ENCODE results near the gene STPG1. TPM values are rescaled to one million over a fixed set of nuclear protein-coding genes. Genes with fewer than 3 reads are reported as not detected.
"Not testable (repeated sequence)": the region's sequence is repeated elsewhere in the genome, so short reads cannot be mapped to it uniquely, and the experiment has no call there.

The STPG1 gene, protein sequence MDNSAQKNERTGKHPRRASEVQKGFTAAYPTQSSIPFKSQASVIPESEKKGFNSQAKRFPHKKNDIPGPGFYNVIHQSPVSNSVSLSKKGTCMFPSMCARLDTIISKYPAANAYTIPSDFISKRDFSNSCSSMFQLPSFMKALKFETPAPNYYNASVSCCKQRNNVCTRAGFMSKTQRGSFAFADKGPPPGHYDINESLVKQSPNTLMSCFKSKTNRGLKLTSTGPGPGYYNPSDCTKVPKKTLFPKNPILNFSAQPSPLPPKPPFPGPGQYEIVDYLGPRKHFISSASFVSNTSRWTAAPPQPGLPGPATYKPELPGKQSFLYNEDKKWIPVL
- 6.2 and 7.1 TPM in 2 replicates for total RNA-seq

DNA sequence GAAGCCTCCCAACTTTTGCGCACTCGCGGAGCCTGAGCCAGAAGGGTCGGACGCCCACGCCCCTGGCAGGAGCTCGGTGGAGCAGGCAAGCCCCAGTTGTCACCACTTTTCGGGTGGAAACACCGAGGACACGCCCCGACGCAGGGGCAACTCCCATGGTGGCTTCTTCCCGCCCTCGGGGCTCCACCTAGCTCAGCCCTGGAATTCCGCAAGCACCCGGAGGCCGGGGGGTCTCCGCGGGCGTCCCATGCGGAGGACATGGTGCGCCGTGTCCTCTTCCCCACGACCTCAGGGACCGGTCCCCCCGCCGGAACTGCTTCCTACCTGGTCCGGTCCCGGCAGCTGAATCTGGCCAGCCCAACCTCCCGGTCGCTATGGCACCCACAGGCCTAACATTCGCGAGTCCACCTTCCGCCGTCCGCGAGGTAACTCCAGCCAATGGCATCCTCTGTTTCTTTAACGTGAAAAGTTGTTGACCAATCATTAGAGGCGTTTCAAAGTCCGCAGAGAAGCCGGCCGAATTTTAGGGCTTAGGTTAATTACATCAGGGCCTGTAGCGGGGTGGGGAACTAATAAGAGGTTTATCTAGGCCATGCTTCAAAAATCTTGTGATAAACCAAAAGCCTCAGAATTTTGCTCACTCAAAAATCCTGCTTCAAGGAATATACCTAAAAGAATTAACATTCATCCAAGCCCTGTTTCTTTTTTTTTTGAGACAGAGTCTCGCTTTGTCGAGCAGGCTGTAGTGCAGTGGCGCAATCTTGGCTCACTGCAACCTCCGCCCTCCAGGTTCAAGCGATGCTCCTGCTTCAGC lies at the start of gene STPG1:
Gene STPG1 (minus strand): TSS at position 433 of the 814 bp plus-strand sequence. CDS start 12,394 bp downstream, outside the sequence.
- intact Hi-C loops (cut with micrococcal nuclease): loop anchor here (2.0 to 10.0 kb wide), 4 partner anchors 331 to 609 kb away; partner anchors contain the start of genes CLIC4, GALE and PNRC2

DNA sequence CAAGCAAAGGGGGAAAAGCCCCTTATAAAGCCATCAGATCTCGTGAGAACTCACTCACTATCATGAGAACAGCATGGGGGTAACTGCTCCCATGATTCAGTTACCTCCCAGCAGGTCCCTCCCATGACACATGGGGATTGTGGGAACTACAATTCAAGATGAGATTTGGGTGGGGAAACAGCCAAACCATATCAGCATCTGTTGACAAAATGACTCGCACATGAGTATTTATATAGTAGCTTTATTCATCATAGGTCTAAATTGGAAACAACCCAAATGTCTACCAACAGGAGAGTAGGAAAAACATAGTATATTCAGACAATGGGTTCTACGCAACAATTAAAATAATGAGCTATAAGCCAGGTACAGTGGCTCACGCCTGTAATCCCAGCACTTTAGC lies 48.5 kb upstream of the STPG1 start:
- intact Hi-C loops (cut with micrococcal nuclease): not testable (repeated sequence)

DNA sequence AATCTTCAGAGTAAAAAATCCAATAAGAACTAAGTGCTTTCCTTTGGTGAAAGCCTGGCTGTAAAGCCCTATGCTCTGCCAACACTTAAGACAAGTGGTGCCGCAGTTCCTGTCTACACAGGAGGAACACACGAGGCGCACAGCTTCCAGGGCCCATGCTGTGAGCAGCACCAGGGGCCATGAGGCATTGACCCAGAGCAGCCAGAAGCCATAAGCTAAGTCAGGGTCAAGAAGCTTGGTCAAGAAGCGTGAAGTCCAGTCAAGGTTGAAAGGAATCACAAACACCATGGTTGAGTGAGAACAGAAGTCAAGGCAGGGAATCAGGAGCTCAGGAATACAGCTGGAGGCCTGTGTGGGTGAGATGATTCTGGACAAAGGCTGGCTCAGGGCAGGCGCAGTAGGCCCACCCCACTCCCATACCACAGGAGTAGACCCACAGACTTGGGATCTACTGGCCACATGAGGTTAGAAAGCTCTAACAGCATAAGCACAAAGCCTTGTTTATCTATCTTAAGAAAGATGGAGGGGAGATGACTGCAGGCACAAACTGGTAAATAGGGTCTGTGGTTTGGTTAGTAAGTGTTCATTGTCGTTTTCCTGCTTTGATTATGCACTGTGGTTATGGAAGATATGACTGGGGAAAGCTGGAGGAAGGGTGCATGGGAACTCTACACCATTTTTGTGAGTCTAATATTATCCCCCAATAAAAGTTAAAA lies 46.1 kb upstream of the STPG1 start:
- intact Hi-C loops (cut with micrococcal nuclease): no loop called here

DNA sequence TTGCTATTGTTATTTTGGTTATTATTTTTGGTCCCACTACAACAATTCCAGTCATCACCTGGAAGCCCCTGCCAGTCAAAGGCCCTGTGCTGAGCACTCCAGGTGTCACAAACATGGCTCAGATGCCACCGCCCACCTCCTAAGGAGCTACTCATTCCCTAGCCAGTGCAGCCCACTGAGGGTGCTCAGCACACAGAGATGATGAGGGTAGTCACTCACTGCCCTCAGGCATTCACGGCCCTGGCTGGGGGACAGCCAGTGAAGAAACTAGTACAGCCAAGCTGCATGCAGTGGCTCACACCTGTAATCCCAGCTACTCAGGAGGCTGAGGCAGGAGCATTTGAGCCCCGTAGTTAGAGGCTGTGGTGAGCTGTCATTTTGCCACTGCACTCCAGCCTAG lies 44.3 kb upstream of the STPG1 start:
- intact Hi-C loops (cut with micrococcal nuclease): no loop called here

DNA sequence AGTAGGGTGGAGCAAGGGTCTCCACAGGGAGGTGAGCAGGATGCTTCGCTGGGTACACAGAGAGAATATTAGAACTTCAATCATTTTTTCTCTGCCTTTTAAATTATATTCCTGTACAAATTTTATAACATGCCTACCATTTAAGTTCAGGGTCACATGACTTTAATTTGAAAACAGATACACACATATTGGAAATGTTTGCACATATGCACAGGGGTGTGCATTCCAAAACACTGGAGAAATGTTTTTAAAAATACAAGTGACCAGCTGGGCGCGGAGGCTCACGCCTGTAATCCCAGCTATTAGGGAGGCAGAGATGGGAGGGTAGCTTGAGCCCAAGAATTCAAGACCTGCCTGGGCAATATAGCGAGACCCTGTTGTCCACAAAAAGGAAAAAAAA lies 41.7 kb upstream of the STPG1 start:
- intact Hi-C loops (cut with micrococcal nuclease): no loop called here

DNA sequence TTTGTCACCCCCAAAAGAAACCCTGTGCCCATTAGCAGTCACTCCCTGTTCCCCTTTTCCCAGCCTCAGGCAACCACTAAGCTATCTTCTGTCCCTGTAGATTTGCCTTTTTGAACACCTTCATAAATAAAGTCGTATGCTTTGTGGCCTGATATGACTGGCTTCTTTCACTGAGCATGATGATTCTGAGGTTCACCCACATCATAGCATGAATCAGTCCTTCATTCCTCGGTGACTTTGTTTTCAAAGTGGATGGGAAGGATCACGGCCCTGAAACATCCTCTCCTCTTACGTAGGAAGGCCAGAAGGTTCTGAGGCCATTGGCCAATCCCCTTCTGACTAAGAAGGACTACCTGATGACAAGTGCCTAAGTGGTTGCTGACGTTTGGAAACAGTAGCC lies 41.1 kb upstream of the STPG1 start:
- intact Hi-C loops (cut with micrococcal nuclease): no loop called here

DNA sequence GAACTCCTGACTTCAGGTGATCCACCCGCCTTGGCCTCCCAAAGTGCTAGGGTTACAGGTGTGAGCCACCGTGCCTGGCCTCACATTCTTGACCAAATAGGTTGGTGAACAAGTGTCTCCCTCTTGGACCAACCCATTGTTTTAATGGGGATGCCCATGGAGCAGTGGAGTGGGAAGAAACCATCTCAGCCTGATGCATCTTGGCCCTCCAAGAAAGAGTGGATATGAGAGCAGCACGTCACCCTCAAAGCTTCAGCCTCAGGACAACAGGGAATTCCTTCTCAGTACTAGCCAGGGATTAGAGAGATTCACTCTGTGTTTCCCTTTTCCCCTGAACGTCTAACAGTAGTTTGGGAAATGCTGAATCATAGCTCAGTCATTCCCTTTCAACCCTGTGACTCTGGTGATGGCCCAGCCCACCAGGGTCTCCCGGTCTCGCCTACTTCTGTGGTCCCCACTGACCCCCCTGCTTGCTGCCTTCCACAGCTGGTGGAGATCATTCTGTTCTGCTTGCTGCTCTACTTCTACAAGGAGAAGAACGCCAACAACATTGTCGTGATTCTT lies 39.4 kb upstream of the STPG1 start:
- intact Hi-C loops (cut with micrococcal nuclease): no loop called here

DNA sequence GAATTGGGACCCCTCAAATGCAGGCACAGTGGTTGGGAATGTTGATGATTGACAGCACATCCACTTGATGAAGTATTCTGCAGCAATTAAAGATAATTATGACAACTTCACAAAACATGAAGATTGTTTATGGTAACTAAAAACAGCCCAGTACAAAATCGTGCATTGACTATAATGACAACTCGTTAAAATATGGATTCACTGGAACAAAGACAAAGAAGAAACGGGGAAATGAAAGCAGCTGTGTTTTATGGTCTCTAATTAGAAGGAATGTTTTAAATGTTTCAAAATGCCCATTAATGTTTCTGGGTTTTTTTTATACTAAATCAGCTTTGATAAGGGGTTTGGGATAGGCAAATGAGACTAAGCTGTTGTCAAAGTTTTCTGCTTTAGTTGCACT lies 38.2 kb upstream of the STPG1 start:
- intact Hi-C loops (cut with micrococcal nuclease): no loop called here

DNA sequence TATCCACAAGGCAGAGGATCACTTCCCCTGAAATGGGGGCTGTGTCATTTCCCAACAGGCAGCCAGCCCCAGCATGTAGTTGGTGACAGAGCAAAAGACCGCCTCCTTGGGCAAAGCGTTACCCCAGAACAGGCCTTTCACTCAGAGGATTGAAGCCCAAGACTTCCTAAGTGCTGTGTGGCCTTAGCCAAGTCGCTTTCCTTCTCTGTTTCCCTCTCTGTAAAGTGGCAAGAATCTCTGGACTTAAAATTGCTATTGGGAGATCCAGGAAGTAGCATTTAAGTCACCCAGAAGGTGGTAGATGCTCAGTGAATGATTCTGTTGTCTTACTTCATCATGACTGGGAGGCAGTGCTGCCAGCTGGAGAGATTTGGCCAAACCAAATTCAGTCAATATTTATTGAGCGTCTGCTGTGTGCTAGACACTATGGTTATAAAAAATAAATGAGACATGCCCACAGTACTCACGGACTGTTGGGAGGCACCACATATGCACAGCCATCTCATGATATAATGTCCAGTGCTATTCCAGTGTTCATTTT lies 37.3 kb upstream of the STPG1 start:
- intact Hi-C loops (cut with micrococcal nuclease): no loop called here

DNA sequence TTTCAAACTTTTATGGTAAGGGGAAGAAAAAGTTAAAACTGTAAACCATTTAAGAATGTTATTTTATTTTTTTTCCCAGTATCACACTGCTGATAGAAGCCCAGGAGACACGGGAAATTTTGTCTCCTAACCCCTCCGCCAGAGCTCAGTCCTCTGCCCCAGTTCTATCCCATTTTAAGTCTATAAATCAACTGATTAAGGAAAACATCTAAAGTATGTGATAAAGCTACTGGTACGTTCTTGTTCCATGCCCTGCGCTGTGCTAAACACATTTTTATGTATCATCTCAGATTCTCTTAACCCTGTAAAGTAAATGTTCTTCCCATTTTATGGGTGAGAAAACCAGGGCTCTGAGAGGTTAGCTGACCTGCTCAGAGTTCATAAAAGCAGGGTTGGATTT lies 36.7 kb upstream of the STPG1 start:
- intact Hi-C loops (cut with micrococcal nuclease): no loop called here

DNA sequence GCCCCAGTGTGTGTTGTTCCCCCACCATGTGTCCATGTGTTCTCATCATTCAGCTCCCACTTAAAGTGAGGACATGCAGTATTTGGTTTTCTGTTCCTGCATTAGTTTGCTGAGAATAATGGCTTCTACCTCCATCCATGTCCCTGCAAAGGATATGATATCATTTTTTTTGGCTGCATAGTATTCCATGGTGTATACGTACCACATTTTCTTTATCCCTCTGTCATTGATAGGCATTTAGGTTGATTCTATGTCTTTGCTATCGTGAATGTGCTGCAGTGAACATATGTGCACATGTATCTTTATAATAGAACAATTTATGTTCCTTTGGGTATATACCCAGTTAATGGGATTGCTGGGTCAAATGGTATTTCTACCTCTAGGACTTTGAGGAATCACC lies 32.9 kb upstream of the STPG1 start:
- intact Hi-C loops (cut with micrococcal nuclease): not testable (repeated sequence)

DNA sequence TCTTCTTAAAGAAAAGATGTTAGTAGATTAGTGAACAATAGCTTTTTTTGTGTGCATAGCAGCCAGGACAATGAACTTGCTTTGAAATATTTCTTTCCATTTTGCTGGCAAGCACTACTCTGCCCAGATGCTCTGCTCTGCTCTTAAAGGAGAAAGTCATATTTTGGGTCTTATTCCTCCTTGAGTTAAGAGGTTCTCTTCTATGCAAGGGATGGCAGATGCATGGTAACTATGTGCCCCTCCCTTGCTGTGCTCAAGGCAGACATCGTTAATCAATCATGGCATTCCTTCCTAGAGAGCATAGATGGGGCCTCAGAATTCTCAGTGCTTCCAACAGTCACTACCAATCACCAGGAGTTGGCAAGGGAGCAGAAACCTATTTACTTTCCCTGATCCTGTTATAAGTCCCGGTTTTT lies 29.7 kb upstream of the STPG1 start:
- intact Hi-C loops (cut with micrococcal nuclease): no loop called here

DNA sequence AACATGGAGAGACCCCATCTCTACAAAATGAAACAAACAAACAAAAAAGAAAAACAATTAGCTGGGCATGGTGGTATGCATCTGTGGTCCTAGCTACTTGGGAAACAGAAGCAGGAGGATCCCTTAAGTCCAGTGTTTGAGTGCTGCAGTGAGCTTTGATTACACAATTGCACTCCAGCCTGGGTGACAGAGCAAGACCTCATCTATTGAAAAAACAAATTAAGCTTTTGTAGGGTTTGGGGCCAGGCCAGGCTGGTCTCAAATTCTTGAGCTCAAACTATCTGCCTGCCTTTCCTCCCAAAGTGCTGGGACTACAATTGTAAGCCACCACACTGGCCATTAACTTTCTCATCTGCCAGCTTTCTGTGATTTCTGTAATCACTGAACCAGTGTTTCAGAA lies 29.2 kb upstream of the STPG1 start:
- intact Hi-C loops (cut with micrococcal nuclease): no loop called here

DNA sequence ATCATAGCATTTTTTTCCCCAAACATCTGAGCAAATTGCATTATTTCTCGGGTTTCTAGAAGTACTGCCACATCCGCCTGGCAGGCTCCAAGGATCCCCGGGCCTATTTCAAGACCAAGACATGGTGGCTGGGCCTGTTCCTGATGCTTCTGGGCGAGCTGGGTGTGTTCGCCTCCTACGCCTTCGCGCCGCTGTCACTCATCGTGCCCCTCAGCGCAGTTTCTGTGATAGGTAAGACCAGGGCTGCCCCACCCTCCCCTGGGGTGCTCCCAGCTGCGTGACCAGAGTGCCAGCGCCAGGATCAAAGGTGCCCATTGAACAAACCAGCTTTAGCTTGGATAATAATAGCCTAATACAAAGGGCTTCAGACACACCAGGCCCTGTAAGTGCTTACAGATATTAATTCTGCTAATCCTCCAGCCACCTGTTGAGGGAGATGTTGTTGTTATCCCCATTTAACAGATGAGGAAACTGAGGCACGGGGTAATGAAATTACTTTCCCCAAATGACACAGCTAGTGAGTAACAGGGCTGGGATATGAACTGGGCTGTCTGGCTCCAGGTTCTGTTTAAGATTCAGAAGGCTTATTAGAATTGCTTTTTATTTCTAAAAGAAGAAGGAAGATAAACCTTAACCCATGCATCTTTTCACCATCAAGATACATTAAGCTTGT lies 28.6 kb upstream of the STPG1 start:
- intact Hi-C loops (cut with micrococcal nuclease): no loop called here

DNA sequence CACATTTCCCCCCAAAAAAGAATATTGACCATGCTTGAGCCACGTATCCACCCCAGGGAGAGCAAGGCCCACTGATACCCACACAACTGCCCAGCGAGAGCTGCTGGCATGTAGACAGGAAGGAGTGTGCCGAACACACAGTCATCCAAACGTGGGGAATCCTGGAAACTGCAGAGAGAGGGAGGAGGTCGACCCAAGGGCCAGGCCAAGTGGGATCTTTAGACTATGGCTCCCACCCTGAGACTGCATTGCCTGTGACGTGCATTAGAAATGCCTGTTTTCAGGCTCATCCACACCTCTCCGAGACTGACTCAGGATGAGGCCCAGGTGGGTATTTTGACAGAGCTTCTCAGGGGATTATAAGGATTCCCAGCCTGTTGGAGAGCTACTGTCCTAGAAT lies 27.9 kb upstream of the STPG1 start:
- intact Hi-C loops (cut with micrococcal nuclease): no loop called here

DNA sequence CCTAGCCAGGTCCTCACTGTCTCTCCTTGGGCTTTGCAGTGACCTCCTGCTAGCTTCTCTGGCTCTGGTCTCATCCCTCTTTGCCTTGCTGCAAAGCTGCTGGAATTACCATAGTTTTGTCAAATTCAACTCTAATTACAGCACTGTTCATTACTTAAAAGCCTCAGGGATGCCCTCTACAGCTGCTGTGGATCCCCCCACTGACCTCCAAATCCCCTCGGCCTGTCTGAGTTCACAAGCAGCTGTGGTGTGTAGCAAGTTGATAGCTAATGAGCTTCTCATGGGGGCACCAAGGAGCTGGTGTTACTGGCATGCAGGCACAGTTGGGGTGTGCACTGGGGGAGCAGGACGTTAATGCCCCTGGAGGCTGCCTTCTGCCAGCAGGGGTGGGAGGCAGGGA lies 26.9 kb upstream of the STPG1 start:
- intact Hi-C loops (cut with micrococcal nuclease): no loop called here

DNA sequence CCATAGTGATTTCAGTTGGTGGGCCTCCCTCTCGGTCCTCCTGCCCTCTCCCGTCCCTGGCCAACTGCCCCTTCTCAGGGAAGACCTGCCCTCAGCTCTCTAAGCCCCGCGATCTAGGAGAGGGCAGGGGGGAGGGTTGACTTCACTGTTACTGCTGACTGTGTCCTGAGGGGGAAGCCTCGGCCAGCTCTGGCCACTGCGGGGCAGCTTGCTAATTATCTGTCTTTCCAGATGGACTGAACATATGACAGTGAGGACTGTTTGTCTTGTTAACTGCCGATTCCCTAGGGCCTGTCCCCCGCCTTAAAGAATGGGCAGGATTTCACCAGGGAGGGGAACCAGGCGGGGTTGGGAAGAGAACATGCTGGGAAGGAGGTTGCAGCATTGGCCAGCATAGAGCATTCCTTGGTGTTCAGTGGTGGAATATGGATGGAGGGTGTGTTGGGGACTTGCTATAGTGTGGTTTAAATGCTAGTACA lies 24.9 kb upstream of the STPG1 start:
- intact Hi-C loops (cut with micrococcal nuclease): no loop called here

DNA sequence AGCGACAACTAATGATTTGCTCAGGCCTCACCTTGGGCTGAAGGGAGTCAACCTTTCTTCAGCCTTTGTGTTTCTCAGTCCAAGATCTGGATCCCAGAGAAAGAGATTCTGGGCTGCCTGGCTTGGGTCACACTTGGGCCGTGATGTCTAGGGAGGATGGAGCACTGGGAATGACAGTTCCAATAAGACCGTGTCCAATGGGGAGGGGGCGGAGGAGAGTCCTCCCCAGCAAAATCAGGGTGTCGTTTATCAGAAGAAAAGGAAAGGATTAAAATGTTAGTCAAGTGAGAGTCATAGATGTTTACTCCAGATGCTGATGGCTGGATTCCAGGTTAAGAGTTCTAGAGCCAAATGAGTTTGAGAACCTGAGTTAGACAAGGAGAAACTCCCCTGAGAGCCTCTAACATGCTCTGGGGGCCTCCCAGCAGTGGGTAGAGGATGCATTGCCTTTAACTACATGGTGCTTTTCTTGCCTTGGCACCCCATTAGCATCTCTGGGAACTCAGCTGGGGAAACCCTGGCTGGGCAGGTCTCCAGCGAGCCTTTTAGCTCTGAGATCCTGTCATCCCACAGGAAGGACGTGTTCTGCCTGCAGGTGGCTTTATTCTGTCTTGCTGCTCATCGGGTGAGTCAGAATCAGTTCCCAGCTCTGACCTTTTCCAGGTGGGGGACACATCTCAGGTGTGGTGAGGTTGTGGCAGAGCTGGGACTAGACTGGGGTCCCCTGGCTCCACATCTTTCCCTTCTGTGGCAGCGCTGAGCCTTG lies 24.2 kb upstream of the STPG1 start:
- intact Hi-C loops (cut with micrococcal nuclease): no loop called here

DNA sequence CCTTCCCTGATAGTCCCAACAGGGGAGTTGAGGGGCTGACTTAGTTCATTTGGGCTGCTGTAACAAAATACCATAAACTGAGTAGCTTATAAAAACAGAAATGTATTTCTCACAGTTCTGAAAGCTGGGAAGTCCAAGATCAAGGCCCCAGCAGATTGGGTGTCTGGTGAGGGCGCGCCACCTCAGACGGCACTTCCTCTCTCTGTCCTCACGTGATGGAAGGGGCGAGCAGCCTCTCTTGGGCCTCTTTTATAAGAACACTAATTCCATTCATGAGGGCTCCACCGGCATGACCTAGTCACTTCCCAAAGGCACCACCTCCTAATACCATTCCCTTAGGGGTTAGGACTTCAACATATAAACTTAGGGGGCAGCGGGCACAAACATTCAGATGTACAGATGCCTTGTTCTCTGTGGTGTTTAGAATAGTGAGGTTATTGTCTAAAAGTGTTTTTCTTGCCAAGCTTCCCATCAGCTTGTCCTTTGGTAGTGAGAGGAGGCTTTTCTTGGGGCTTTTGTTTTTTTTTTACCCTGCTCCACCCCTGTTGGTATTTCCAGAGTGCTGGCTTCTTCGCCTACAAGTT lies 22.3 kb upstream of the STPG1 start:
- intact Hi-C loops (cut with micrococcal nuclease): no loop called here

DNA sequence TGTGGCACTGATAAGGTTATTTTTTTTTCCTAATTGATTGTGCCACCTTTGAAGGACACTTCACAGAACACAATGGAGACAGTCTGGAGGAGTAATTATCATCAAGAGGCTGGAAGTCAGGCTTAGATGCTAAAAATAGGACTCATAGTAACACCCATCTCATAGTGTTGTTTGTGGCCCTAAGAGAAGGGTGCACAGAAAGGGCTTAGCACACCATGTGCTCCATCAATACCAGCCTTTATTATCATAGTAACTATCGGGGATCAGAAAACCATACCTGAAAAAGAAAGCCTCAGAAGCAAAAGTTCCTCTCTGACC lies 13.9 kb upstream of the STPG1 start:
- intact Hi-C loops (cut with micrococcal nuclease): loop anchor here (5.0 kb wide), 1 partner anchor 50 kb away; no protein-coding TSS in a partner anchor
